HS-27A (cell line): Measurements from ENCODE around the gene NFATC4.
"Not testable (repeated sequence)": the region's sequence is repeated elsewhere in the genome, so short reads cannot be mapped to it uniquely, and the experiment has no call there.

Source experiments
- DNase-seq: peaks from one replicate; pipeline ENCODE4 v3.0.0-alpha.2; 2012; ENCODE audit warnings: low read depth, missing footprints

NFATC4 gene

DNA sequence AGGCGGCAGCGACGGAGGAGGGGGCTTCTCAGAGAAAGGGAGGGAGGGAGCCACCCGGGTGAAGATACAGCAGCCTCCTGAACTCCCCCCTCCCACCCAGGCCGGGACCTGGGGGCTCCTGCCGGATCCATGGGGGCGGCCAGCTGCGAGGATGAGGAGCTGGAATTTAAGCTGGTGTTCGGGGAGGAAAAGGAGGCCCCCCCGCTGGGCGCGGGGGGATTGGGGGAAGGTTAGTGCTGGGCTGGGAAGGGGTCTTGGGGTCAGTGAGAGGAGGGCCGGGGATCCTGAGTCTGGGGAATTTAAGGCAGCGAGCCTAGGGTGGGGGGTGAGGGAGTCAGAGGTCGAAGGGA is 203 bp downstream of the NFATC4 start:
- DNase-seq = no peak

DNA sequence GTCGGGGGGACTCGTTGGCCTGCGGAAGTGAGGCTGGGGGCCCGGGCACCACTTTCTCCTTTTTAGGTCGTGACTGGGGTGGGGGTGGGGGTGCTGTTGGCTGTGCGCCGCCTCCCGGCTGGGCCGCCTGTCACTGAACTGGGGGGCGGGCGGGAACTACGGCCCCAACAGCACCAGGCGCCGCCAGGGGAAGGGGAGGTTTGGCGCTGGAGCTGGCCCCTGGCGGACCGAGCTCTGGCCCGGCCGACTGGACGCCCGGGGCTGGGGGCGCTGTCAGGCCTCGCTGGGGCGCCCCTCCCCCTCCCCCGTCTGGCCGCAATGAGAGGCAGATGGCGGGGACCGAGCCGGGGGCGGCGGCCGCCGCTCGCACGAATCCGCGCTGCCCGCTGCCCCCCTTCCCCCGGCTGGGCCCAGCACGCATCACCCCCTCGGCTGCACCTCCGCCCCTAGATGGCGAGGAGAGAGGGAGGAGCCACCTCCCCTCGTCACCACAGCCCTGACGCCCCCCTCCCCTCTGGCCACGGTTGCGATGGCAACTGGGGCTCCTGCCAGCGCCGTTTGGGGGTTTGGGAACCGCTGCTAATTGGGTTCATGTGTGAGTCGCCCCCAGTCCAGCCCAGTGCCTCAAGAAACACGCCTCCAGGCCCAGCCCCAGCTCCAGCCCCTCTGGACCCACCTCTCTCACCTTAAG is 723 bp downstream of the NFATC4 start:
- DNase-seq = no peak

DNA sequence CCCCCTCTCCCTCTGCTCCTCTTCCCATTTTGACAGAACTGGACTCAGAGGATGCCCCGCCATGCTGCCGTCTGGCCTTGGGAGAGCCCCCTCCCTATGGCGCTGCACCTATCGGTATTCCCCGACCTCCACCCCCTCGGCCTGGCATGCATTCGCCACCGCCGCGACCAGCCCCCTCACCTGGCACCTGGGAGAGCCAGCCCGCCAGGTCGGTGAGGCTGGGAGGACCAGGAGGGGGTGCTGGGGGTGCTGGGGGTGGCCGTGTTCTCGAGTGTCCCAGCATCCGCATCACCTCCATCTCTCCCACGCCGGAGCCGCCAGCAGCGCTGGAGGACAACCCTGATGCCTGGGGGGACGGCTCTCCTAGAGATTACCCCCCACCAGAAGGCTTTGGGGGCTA is 1.5 kb downstream of the NFATC4 start:
- DNase-seq = no peak

DNA sequence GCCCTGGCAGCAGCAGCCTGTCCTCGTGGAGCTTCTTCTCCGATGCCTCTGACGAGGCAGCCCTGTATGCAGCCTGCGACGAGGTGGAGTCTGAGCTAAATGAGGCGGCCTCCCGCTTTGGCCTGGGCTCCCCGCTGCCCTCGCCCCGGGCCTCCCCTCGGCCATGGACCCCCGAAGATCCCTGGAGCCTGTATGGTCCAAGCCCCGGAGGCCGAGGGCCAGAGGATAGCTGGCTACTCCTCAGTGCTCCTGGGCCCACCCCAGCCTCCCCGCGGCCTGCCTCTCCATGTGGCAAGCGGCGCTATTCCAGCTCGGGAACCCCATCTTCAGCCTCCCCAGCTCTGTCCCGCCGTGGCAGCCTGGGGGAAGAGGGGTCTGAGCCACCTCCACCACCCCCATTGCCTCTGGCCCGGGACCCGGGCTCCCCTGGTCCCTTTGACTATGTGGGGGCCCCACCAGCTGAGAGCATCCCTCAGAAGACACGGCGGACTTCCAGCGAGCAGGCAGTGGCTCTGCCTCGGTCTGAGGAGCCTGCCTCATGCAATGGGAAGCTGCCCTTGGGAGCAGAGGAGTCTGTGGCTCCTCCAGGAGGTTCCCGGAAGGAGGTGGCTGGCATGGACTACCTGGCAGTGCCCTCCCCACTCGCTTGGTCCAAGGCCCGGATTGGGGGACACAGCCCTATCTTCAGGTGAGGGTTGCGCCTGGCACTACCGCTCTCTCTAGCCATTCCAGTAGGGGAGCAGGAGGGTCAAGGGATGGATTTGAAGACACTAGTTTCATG is 2.1 kb downstream of the NFATC4 start:
- no peak for DNase-seq

DNA sequence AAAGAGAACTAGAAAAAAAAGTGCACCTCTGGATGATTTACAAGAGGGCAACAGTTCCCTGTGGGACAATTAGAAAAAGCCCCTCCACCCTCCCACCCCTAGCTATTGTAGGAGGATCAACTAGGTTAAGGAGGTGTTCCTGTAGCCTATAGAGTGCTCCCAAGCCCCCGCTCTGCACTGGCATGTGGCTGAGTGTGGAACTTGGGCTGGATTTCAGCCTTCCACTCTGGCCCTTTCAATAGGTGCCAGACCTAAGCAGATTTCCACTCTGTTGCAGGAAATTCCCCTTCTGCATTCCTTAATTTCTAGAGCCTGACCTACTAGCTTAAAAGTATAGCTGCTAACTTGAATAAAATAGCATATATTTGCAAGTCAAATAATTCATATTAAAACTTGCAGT is 2.8 kb downstream of the NFATC4 start:
- no peak for DNase-seq

DNA sequence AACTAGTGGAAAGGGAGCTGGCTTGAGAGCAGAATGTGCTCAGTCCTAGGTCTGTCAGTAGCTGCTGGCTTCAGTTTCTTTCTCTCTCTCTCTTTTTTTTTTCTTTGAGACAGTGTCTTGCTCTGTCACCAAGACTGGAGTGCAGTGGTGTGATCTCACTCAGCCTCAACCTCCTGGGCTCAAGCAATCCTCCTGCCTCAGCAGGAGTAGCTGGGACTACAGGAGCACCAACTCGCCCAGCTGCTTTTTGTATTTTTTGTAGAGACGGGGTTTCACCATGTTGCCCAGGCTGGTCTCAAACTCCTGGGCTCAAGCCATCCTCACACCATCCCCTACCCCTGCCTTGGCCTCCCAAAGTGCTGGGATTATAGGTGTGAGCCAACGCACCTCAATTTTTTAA is 3.6 kb downstream of the NFATC4 start:
- not testable (repeated sequence) for DNase-seq

DNA sequence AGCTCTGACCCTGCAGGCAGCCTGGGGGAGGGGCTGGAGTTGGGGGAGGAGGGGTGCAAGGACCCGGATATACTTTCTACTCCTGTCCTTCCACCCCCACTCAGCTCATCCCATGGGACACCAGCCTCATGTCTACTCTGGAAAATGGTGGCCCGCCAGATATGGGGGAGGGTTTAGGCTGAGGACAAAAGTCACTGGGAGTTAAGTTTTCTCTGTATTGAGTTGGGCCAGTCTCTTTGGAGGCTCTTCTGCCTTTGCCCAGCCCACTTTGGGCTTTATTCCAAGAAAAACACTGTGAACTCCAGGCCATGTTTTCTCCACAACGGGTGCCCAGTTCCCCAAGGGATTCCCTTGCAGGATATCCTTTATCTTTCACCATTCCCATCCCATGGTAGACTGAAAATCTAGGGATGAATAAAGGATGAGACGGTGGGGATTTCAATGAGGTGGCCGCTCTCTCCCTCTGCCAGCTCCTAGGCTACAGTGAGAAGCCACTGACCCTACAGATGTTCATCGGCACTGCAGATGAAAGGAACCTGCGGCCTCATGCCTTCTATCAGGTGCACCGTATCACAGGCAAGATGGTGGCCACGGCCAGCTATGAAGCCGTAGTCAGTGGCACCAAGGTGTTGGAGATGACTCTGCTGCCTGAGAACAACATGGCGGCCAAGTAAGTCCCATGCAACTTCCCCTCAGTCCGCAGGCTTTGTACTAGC is 4.9 kb downstream of the NFATC4 start:
- DNase-seq = no peak

DNA sequence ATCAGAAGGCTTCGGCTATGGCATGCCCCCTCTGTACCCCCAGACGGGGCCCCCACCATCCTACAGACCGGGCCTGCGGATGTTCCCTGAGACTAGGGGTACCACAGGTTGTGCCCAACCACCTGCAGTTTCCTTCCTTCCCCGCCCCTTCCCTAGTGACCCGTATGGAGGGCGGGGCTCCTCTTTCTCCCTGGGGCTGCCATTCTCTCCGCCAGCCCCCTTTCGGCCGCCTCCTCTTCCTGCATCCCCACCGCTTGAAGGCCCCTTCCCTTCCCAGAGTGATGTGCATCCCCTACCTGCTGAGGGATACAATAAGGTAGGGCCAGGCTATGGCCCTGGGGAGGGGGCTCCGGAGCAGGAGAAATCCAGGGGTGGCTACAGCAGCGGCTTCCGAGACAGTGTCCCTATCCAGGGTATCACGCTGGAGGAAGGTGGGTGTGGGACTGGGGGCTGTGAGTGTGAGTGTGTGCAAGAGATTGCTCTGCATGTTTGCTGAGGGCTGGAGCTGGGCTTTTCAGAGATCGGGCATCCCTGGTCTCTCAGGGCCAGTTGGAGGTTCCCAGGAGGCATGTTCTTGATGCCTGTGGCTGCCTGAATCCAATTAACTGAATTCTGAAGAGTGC is 8.6 kb downstream of the NFATC4 start:
- DNase-seq = no peak

DNA sequence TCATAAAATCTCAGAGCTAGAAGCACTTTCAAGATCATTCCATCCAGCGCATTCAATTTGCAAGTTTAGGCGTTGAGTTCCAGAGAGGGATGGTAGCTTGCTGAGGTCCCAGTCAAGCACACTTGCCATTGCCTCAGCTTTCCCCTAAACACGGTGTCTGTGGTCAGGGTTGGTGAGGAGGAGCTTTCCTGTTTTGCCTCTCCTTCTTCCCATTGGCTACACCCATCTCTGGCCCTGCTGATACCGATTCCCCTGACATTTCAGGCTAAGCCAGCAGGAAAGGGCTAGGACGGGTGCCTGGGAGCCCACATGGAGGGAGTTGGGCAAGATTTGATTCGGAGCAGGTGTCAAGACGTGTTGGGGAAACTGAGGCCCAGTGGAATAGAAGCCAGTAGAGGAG is 9.1 kb downstream of the NFATC4 start:
- DNase-seq = no peak

DNA sequence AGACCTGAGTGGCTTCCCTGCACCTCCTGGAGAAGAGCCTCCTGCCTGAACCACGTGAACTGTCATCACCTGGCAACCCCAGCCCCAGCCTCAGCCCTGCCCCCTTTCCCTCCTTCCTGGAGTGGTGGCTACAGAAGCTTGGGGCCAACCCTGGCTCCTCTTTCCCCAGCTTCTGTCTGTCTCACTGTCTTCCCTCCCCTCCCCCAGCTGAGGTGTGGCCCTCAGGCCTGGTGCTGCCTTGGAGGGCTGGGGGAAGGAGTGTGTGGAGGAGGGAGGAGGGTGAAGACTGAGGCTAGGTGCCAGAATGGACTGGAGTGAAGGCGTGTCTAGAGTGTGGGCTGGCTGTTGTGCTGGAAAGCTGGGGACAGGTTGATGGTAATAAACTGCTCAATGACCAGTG is 9.7 kb downstream of the NFATC4 start:
- DNase-seq = no peak

DNA sequence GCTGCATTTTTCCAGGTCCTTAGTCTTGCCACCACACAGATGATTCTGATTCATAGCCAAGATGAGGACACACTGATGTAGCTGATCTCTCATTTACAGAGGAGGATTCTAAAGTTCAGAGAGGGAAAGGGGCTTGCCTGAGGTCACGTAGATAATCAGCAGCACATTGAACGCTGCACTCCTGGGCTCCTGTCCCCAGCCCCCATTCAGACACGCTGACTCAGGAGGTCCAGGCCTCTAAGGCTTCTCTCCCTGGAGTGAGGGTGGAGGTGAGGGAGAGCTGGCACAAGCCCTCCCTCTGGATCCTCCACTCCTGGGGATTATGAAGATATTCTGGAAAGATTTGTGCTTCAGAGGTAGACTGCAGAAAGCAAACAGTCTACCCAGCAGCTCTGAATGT is 10.3 kb downstream of the NFATC4 start:
- no peak for DNase-seq

DNA sequence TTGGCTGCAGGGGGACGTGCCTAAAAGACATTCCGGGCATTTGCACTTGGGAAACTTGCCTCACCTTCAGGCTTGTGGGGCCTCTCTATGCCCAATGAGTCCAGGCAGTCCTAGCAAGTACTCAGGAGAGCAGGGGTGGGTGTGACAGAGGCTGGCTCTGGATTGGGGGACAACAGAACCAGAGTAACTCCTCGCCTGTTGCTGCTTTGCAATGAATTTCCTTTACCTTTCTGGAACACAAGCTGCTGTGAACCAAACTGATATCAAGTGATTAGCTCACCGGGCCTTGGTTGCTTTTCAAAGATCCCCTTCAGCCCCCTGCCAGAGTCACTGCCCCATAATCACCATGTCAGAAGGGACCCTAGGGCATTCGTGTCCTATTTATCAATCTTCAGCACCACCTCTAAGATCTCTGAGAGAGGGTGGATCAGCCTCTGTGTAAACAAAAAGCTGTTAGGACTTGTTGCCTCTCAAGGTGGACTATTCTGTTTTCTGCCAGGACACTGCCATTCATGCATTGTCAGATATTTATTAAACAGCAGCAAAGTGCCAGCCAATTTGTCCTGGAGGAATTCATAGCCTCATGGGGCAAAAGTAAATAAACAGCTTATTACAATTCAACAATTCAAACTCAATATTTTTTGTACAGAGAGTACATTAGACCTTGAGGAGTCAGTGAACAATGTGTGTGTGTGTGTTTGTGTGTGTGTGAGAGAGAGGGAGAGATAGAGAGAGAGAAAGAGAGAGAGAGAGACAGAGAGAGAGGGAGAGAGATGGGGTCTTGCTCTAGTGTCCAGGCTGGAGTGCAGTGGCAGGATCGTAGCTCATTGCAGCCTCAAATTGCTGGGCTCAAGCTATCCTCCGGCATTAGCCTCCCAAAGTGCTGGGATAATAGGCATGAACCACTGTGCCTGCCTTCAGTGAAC is 11.3 kb downstream of the NFATC4 start:
- no peak for DNase-seq

DNA sequence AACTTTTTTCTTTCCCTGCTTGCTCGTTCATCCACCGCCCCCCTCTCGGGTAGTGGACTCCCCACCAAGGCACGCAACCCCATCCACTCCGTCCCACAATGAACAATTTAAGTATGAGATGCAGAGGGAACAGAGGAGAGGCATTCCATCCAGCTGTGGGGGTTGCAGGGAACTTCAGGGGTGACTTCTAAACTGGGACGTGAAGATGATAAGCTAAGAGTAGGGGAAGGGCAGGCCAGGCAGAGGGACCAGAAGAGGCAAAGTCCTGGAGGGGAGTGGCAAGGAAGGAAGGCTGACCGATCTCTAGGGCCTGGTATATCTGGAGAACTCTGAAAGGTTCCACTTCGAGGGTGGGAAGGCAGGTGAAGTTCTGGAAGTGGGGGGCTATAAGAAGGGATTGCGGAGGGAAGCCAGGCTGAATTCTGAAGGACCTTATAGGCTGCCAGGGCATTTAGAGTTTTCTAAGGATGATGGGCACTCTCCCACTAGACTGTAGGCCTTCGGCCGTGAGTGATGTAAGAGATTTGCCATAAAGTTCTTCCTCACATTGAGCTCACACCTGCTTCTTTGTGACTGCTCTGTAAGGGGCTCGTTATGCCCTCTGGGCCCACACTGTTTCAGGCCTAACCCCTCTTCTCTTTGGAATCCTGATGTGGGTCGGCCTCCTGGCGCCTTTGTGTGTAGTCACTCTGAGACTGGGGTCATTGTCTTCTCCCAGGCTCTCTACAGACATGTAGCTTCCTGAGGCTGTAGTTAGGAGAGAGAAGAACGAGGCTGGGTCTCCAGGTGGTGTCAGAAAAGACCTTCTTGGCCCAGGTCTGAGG is 12.1 kb downstream of the NFATC4 start:
- no peak for DNase-seq

DNA sequence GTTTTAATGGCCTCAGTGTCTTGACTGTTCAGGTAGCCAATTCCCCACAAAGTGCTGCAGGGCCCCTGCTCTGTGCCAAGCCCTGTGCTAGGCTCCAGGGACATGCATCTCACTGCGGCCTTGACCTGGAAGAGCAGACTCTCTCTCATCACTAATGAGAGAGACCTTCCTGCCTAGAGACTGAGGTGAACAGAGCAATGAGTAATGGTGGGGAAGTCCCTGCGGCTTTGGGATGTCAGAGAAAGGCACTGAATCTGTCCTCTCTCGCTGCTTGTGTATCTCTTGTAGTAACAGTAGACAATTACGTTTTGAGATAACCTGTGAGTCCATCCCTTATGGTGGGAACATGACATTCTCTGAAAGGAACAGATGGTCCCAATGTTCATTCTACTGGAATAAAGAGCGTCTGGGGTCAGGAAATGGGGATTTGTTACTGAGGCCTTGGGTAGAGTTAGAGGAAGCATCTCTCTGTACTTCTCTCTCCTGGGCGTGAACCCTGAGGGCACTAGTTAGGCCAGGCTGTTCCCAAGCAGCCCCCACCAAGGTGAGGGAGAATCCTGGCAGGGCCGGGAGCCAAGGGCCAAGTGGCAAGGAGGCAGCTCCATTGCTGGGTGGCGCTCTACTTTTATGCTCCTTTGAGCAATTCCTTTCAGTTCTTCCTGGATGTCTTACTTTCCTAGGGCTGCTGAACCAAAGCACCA is 13.5 kb downstream of the NFATC4 start:
- no peak for DNase-seq

DNA sequence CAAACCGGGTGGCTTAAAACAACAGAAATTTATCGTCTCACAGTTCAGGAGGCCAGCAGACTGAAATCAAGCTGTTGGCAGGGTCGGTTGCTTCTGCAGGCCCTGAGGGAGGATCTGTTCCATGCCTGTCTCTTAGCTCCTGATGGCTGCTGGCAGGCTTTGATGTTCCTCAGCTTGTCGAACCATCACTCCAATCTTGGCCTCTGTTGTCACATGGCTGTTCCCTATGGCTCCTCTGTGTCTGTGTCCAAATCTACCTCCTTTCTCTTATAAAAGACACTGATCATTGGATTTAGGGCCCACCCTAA is 14.0 kb downstream of the NFATC4 start:
- DNase-seq = no peak

DNA sequence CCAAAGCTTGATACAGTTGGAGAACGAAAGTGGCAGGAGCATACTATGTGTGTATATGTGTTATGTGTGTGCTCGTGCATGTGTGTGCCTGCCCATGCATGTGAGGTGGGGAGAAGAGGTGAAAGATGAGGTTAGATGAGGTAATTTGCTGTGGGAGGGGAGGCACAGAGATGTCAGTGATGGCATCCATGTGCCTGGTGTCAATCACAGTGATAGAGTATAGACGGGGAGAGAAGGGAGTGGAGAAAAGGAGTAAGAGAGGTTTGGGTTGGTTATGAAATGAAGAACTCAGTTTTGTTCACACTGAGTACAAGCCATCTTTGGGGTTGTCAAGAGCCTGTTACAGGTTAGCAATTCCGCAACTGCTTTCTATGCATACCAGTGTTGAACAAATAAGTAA is 16.2 kb downstream of the NFATC4 start:
- DNase-seq = no peak

DNA sequence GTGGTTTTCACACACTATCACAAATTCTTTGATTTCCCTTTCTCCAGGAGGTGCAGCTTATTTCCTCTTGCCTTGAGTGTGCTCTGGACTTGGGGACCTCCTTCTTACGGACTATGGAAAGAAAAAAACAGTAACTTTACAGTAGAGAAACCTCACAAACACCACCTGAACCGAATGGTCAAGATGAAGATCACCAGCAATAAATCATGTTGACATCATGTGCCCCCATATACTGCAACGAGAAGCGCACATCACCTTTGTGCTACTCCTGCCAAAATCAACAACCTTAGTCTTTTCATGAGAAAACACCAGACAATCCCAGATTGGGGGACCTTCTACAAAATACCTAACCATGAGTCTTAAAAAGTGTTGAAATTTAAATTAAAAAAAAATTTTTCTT is 17.5 kb downstream of the NFATC4 start:
- no peak for DNase-seq

DNA sequence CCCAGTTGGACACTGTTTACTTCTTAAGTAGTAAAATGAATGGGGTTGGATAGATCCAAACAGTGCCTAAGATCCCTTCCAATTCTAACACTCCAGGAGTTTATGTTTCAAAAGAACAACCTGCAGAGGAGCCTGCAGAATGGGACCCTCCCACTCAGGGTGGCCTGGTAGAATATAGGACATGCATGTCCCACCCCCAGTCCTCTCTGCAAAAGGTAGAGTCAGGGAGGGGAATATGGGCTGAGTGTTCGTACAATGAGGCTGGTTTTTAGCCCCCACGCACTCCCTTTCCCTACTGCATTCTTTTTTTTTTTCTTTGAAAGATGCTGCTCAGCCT is 19.0 kb downstream of the NFATC4 start:
- DNase-seq = no peak

DNA sequence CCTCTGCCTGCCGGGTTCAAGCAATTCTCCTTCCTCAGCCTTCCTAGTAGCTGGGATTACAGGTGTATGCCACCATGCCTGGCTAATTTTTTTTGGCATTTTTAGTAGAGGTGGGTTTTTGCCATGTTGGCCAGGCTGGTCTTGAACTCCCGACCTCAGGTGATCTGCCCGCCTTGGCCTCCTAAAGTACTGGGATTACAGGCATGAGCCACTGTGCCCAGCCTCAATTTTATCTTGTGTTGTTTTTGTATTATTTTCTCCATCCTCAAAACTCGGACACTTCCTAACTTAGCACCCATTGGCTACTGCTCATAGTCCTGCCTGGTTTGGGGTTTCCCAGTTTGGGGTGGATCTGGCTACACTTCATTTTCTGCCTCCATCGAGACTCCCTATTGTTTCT is 19.6 kb downstream of the NFATC4 start:
- not testable (repeated sequence) for DNase-seq

DNA sequence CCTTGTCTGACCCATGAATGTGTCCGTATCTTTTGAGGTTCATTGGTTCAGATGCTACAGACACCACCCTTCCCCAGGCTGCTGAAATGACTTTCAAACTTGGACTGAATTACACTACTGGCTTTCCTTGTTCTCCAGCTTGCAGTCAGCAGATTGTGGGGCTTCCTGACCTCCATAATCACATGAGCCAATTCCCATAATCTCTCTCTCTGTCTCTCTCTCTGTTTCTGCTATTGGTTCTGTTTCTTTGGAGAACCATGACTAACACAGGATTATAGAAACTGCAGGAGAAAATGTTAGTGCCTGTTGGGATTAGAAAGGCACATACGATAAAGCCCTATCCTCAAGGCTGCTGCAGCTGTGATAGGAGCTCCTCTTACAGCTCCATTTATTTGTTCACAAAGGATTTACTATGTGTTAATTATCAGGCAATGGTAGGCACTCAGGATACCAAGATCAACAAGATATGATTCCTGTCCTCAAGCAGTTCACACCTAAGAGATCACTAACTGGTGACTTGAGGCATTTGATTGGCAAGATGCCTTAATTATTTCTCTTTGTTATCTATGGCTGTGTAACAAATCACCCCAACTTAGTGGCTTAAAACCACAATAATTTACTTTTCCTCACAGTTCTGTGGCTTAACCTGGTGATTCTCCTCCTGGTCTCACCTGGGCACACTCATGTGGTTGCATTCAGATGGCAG is 20.6 kb downstream of the NFATC4 start:
- no peak for DNase-seq
